HL-60 (cell line): ENCODE data around the gene CERS5.
"Not testable (repeated sequence)": the region's sequence is repeated elsewhere in the genome, so short reads cannot be mapped to it uniquely, and the experiment has no call there.

Experiments used
- DNase-seq, 2 experiments: peaks; one replicate each; pipeline ENCODE4 v3.0.0-alpha.2; 2010 to 2020; ENCODE audit warnings: low read depth in 1 of 2, low spot score in 1 of 2
- H3K27ac ChIP-seq: fragments of 250-450 bp; sonication (Bioruptor Pico); replicated peaks from 2 replicates; pipeline ENCODE4 v1.5.1; 2020; ENCODE audit warnings: mild to moderate bottlenecking, moderate library complexity
- H3K27me3 ChIP-seq: fragments of 250-450 bp; sonication (Bioruptor Pico); 2 replicates; pipeline ENCODE4 v1.5.1; 2021; ENCODE audit warnings: mild to moderate bottlenecking, moderate library complexity; ENCODE audit not compliant: insufficient read depth, poor library complexity, severe bottlenecking
- H3K4me3 ChIP-seq: replicated peaks from 2 replicates; pipeline ENCODE4 v1.5.1; 2011; ENCODE audit warnings: mild to moderate bottlenecking, control low read depth, low read length; ENCODE audit not compliant: insufficient read depth
- CTCF ChIP-seq: IDR thresholded peaks from one replicate; pipeline ENCODE4 v1.5.1; 2011; ENCODE audit warnings: low read length, control low read depth, inconsistent platforms; ENCODE audit not compliant: insufficient read depth
- GABPA ChIP-seq: IDR thresholded peaks from 2 replicates; pipeline ENCODE4 v1.6.1; 2012; ENCODE audit warnings: low read depth
- POLR2AphosphoS5 ChIP-seq: IDR thresholded peaks from 2 replicates; pipeline ENCODE4 v1.6.1; 2012; ENCODE audit warnings: low read depth
- REST ChIP-seq: IDR thresholded peaks from 2 replicates; pipeline ENCODE4 v1.6.1; 2012; ENCODE audit warnings: low read depth; ENCODE audit not compliant: insufficient replicate concordance
- SPI1 ChIP-seq: IDR thresholded peaks from 2 replicates; pipeline ENCODE4 v1.6.1; 2012; ENCODE audit warnings: low read depth, mild to moderate bottlenecking, borderline replicate concordance

CERS5 gene

GRCh38 chr12:50149311-50149710 is 17.9 kb downstream of the CERS5 start:
- no peak for DNase-seq
- no peak overlapping the region for H3K27ac ChIP-seq
- TF ChIP-seq GABPA, result no peak
- no peak for TF ChIP-seq CTCF
- no peak for TF ChIP-seq POLR2AphosphoS5
- no peak for TF ChIP-seq REST
- TF ChIP-seq SPI1, result no peak

GRCh38 chr12:50148011-50148410 is 19.2 kb downstream of the CERS5 start:
- H3K27me3 ChIP-seq, DNase-seq, H3K27ac ChIP-seq, H3K4me3 ChIP-seq: not testable (repeated sequence)

More at GRCh38 chr12:50149311-50149710, 17.9 kb downstream of the CERS5 start:
- H3K27me3 ChIP-seq, result no peaks in the 10 kb centered on the region
- H3K4me3 ChIP-seq, result no peak overlapping the region

GRCh38 chr12:50147281-50147680 is 19.9 kb downstream of the CERS5 start:
- TF ChIP-seq REST, result no peak
- no peak for TF ChIP-seq CTCF
- TF ChIP-seq SPI1, result no peak
- TF ChIP-seq POLR2AphosphoS5, result no peak
- TF ChIP-seq GABPA, result no peak

GRCh38 chr12:50145439-50145838 is 21.7 kb downstream of the CERS5 start:
- Histone ChIP-seq H3K27ac (no peak overlapping the region), H3K27me3 (no peaks in the 10 kb centered on the region), H3K4me3 (no peak overlapping the region)
- no peak for TF ChIP-seq CTCF
- no peak for DNase-seq

More at GRCh38 chr12:50147281-50147680, 19.9 kb downstream of the CERS5 start:
- H3K27ac ChIP-seq, result no peak overlapping the region
- DNase-seq, result no peak
- H3K27me3 ChIP-seq, result no peaks in the 10 kb centered on the region
- H3K4me3 ChIP-seq, result no peak overlapping the region
